GM13976 (cell line): Measurements from ENCODE around the gene COMT.

Source experiments
- DNase-seq: peaks from one replicate; pipeline ENCODE4 v3.0.0; 2012; ENCODE audit warnings: low spot score
- CTCF ChIP-seq: IDR thresholded peaks from 2 replicates; pipeline ENCODE4 v1.5.1; 2012; ENCODE audit warnings: borderline replicate concordance, mild to moderate bottlenecking; ENCODE audit not compliant: insufficient read depth; ENCODE audit errors: extremely low read depth, missing control alignments, control extremely low read depth
- in situ Hi-C: fragments of 300-500 bp; cut with MboI; formaldehyde crosslinking; loops from one replicate; pipeline ENCODE4 v1.12.0; 2022; ENCODE audit warnings: low sequenced_read_pairs, mixed read lengths, inconsistent platforms; ENCODE audit not compliant: unreplicated experiment

COMT gene

GRCh38 chr22:19914201-19914943 is 27.2 kb upstream of the COMT start:
- DNase-seq, result no peak
- TF ChIP-seq CTCF, result no peak
- in situ Hi-C loops, result no loop called here

GRCh38 chr22:19915287-19915954 is 26.2 kb upstream of the COMT start:
- DNase-seq, result no peak
- no peak for TF ChIP-seq CTCF

GRCh38 chr22:19916006-19916405 is 25.6 kb upstream of the COMT start:
- DNase-seq, result no peak
- in situ Hi-C loops, result no loop called here
- no peak for TF ChIP-seq CTCF

More at GRCh38 chr22:19915287-19915954, 26.2 kb upstream of the COMT start:
- in situ Hi-C loops, result no loop called here

GRCh38 chr22:19916941-19917340 is 24.6 kb upstream of the COMT start:
- in situ Hi-C loops, result no loop called here
- no peak for DNase-seq
- no peak for TF ChIP-seq CTCF

- no peak for DNase-seq
- no peak for TF ChIP-seq CTCF
- in situ Hi-C loops, result no loop called here
These were observed 24.0 kb upstream of the COMT start for GRCh38 chr22:19917389-19918138.

- in situ Hi-C loops, result no loop called here
- DNase-seq, result peak; percentile 6
These were observed 23.1 kb upstream of the COMT start for GRCh38 chr22:19918332-19919106.

More at GRCh38 chr22:19918332-19919106, 23.1 kb upstream of the COMT start:
- no peak for TF ChIP-seq CTCF
